K562 (cell line): ENCODE results near the gene FASTK. TPM values are rescaled to one million over a fixed set of nuclear protein-coding genes. Genes with fewer than 3 reads are reported as not detected.

Experiments
- DNMT1 ChIP-seq: fragments of 450-650 bp; IDR thresholded peaks from 2 replicates; pipeline ENCODE4 v1.6.1; 2016; ENCODE audit warnings: antibody characterized with exemption, mild to moderate bottlenecking
- FOXM1 ChIP-seq, 2 experiments: fragments of 450-650 bp in 1 of 2; sonication (generic) in 1 of 2; formaldehyde crosslinking in 1 of 2; IDR thresholded peaks; 2 replicates each; pipeline versions ENCODE4 v1.6.1 to v1.9.0; 2017 to 2022; ENCODE audit warnings: low read depth in 2 of 2, mild to moderate bottlenecking in 2 of 2, missing genetic modification reagents in 1 of 2, moderate library complexity in 1 of 2
- FOXP4 ChIP-seq: sonication (generic); formaldehyde crosslinking; IDR thresholded peaks from 2 replicates; pipeline ENCODE4 v1.8.0; 2022; ENCODE audit warnings: mild to moderate bottlenecking, missing genetic modification reagents, borderline replicate concordance
- HDAC6 ChIP-seq: IDR thresholded peaks from 2 replicates; pipeline ENCODE4 v1.6.1; 2012; ENCODE audit warnings: low read depth, mild to moderate bottlenecking, control low read depth, inconsistent platforms, low read length, moderate library complexity
- IRF1 ChIP-seq: sonication (generic); formaldehyde crosslinking; IDR thresholded peaks from 2 replicates; pipeline ENCODE4 v1.8.0; 2022; ENCODE audit warnings: missing genetic modification reagents, mild to moderate bottlenecking, borderline replicate concordance
- KLF1 ChIP-seq: fragments of 450-650 bp; IDR thresholded peaks from 2 replicates; pipeline ENCODE4 v1.6.1; 2016; ENCODE audit warnings: missing genetic modification characterization, missing compliant biosample characterization
- MECOM ChIP-seq: fragments of 250-450 bp; sonication (Bioruptor Pico); IDR thresholded peaks from 2 replicates; pipeline ENCODE4 v1.8.0; 2022; ENCODE audit warnings: inconsistent platforms
- MLLT1 ChIP-seq, 2 experiments: fragments of 450-650 bp; IDR thresholded peaks; 2 replicates each; pipeline ENCODE4 v1.6.1; 2016
- MYNN ChIP-seq, 2 experiments: sonication (generic); formaldehyde crosslinking in 1 of 2; IDR thresholded peaks; 2 replicates each; pipeline versions ENCODE4 v1.5.0 to v1.6.1; 2016 to 2020; ENCODE audit warnings: antibody characterized with exemption in 1 of 2, missing genetic modification reagents in 1 of 2
- NEUROD1 ChIP-seq: fragments of 150-350 bp; IDR thresholded peaks from 2 replicates; pipeline ENCODE4 v1.6.1; 2014; ENCODE audit warnings: borderline replicate concordance, low read length, low read depth; ENCODE audit not compliant: partially characterized antibody
- POLR2G ChIP-seq: fragments of 200-400 bp; formaldehyde crosslinking; IDR thresholded peaks from 2 replicates; pipeline ENCODE4 v1.6.1; 2017; ENCODE audit warnings: low read depth, mild to moderate bottlenecking, antibody characterized with exemption, low read length, moderate library complexity
- PRMT5 ChIP-seq: sonication (generic); formaldehyde crosslinking; IDR thresholded peaks from 2 replicates; pipeline ENCODE4 v1.5.0; 2020; ENCODE audit warnings: missing genetic modification reagents
- TCF7 ChIP-seq: sonication (generic); IDR thresholded peaks from 2 replicates; pipeline ENCODE4 v1.6.1; 2016; ENCODE audit warnings: antibody characterized with exemption, borderline replicate concordance
- YBX1 ChIP-seq: fragments of 450-650 bp; IDR thresholded peaks from 2 replicates; pipeline ENCODE4 v1.7.1; 2016; ENCODE audit warnings: mild to moderate bottlenecking
- ZNF140 ChIP-seq: fragments of 250-450 bp; sonication (Bioruptor Pico); IDR thresholded peaks from 2 replicates; pipeline ENCODE4 v1.8.0; 2021; ENCODE audit warnings: moderate library complexity, mild to moderate bottlenecking, inconsistent platforms
- ZNF311 ChIP-seq: fragments of 250-450 bp; sonication (Bioruptor Pico); IDR thresholded peaks from 2 replicates; pipeline ENCODE4 v1.4.0; 2020; ENCODE audit warnings: mild to moderate bottlenecking, moderate library complexity
- ZNF518B ChIP-seq: fragments of 250-450 bp; sonication (Bioruptor Pico); IDR thresholded peaks from 2 replicates; pipeline ENCODE4 v1.5.0; 2021; ENCODE audit warnings: mild to moderate bottlenecking, moderate library complexity
- polyA plus RNA-seq, 8 experiments: library from polyadenylated mRNA; depleted of rRNA in 4 of 8; stranded (reverse) in 5 of 8; unstranded in 3 of 8; fragments of >200 nt; fragmentation: Nextera tagmentation in 2 of 8; fragmentation: Illumina TruSeq in 1 of 8; extraction: Ambion mirVana in 2 of 8; extraction: Trizol in 1 of 8; gene quantifications; 2 replicates each; pipeline versions ENCODE4 v1.2.1 to v1.2.3, GENCODE V29; 2011 to 2014; ENCODE audit warnings: inconsistent platforms in 1 of 8, missing spikeins in 1 of 8
- total RNA-seq, 7 experiments: library from RNA; depleted of rRNA in 6 of 7; stranded (reverse); fragments of >200 nt in 6 of 7; fragmentation: Illumina TruSeq in 2 of 7; extraction: Trizol in 2 of 7; gene quantifications; 2 replicates each; pipeline versions ENCODE4 v1.2.1 to v1.2.3, GENCODE V29; 2011 to 2021; ENCODE audit warnings: low replicate concordance in 1 of 7

FASTK gene
- total and polyA plus RNA-seq, 9 of the 15 experiments (the other 6 are each of a cell fraction or from before 2014, with no cell fraction given), result 0.51 to 150 (median 48.2) TPM

GRCh38 chr7:151110941-151111645 is 30.5 kb upstream of the FASTK start (continued):
- no peak for TF ChIP-seq ZNF518B (CRISPR knock-in tag)
- peak; percentile 61 for TF ChIP-seq MYNN (IDR thresholded peaks at IDR 0.05)
- TF ChIP-seq MYNN (CRISPR knock-in tag; IDR thresholded peaks at IDR 0.05), result no peak
- TF ChIP-seq NEUROD1, result peak; percentile 27
- TF ChIP-seq DNMT1, result no peak
- no peak for TF ChIP-seq PRMT5
- TF ChIP-seq FOXP4 (CRISPR knock-in tag), result no peak
- TF ChIP-seq HDAC6, result no peak
- TF ChIP-seq MECOM (CRISPR knock-in tag), result no peak
- no peak for TF ChIP-seq ZNF311
- TF ChIP-seq IRF1 (CRISPR knock-in tag), result no peak
- peak; percentile 64 for TF ChIP-seq POLR2G
- TF ChIP-seq TCF7, result no peak
- no peak for TF ChIP-seq YBX1
- TF ChIP-seq KLF1, result no peak
- TF ChIP-seq ZNF140 (CRISPR knock-in tag), result no peak
- TF ChIP-seq MLLT1 (IDR thresholded peaks at IDR 0.05), result no peak
- no peak for TF ChIP-seq FOXM1 (IDR thresholded peaks at IDR 0.05; ENCODE audit: low read depth)
- TF ChIP-seq FOXM1 (CRISPR knock-in tag; IDR thresholded peaks at IDR 0.05; ENCODE audit: low read depth), result no peak
